Hippocampal formation (tissue), 2 donors: Measurements from ENCODE around the gene VIPR2.
"Not testable (repeated sequence)": the region's sequence is repeated elsewhere in the genome, so short reads cannot be mapped to it uniquely, and the experiment has no call there.

Experiments
- DNase-seq, 2 donors: peaks; one replicate each; lab custom pipeline; 2025; lab: John Stamatoyannopoulos, UW

VIPR2 gene

DNA sequence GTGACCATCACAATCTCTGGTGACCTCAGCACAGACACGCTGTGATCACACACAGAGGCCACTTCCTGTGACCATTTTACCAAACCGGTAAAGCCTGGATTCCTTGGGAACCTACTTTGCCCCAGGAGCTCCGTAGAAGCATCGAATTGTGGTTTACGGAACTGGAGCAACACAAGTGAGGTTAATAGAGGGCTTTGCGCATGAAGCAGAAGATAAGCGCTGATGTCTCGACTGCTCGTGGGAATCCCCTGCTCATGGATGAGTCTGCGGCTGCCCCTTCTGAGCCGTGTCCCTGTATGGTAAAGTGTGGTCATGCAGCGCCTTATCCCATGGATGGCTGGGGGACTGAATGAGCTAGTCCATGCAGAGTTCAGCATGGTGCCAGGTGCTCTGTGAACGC is 53.6 kb downstream of the VIPR2 start:
- no peak for DNase-seq

- no peak for DNase-seq
Measured at GRCh38 chr7:159088016-159088865, 56.4 kb downstream of the VIPR2 start.

- no peak for DNase-seq
Measured at GRCh38 chr7:159086301-159086925, 58.3 kb downstream of the VIPR2 start.

- DNase-seq, result no peak
Measured at GRCh38 chr7:159084069-159084801, 60.4 kb downstream of the VIPR2 start.

- no peak for DNase-seq
Measured at GRCh38 chr7:159083698-159084068, 61.0 kb downstream of the VIPR2 start.

GRCh38 chr7:159083001-159083697 is 61.5 kb downstream of the VIPR2 start:
- DNase-seq, result no peak

GRCh38 chr7:159082075-159082474 is 62.6 kb downstream of the VIPR2 start:
- not testable (repeated sequence) for DNase-seq

- DNase-seq, result no peak
Measured at GRCh38 chr7:159078911-159079270, 65.8 kb downstream of the VIPR2 start.

DNA sequence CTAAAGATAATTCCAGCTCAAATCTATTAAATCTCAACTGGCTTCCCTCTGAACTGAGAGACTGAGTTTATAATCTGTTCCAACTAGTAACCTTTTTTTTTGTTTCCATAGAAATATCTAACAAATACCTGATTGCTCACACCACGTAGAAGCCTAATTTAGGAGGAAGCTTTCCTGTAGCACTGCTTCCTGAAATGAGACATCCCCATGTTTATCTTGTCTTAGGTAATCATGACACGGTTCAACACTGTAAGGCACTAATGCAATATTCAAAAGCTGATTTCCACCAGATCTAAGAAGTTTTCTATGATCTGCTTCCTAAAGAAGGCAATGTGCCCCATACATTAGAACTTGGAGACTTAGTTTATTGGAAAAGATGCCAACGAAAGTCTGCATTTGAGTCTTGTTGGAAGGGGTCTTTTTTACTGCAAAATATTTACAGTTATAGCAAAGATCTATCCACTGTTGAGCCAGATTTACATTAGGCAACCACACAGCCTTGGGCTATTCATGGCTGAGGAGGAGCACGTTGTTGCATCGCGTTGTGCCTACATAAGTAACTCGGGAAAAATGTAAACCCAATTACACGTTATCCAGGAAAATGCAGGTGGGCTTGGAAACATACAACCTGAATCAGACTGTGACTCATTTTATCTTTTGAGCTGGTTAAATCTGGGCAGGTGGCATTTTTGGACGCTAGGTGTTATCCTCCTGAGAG is 66.3 kb downstream of the VIPR2 start:
- no peak for DNase-seq

GRCh38 chr7:159076333-159076732 is 68.3 kb downstream of the VIPR2 start:
- DNase-seq, result no peak

GRCh38 chr7:159075563-159076238 is 69.0 kb downstream of the VIPR2 start:
- DNase-seq, result no peak

DNA sequence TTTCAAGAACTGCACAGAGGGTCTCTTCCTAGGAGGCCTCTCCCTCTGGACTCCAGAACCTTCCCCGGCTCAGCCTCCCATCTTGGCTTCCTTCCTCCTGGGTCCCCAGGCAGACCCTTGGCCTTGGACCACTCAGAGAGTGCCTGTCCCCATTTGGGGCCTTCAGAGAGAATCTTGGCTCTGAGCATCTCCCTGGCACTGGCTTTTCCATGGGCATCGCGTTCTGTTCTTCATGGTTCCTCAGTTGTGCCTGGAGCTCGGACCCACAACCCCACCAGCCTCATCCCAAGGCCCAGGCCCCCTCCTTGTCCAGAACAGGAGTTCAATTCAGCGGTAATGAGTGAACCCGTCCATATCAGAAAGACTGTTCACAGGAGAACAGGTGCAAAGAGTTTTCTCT is 73.4 kb downstream of the VIPR2 start:
- no peak for DNase-seq

DNA sequence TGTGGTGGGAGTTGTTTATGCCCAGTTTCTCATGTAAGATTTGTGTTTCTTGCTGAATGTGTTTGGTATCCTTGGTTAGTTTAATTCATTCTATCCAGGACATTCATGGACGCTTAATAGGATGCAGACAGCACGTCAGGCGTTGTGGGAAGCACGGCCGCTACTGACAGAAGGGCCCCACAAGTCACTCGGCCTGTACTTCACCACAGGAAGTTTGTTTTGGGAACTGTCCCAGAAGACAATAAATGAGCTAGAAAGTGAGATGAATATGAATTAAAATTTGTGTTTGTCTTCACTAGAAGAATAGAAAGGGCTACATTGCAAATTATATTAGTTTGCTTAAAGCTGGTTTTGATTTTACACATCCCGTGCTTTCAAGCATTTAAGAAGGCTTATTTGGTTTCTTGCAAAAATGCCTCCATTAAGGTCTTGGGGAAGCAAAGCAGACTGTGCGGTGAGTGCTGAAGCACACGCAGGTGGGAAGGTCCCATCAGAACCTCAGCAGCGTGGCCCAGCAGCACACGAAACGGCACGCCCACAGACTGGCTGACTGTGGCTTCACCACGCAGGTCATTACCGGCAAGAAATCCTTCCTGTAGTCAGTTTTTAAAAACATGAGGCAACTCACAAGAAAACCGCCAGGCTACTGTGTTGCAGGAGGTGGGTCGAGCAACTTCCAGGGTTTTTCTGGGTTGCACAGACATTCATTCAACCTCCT is 74.1 kb downstream of the VIPR2 start:
- no peak for DNase-seq

DNA sequence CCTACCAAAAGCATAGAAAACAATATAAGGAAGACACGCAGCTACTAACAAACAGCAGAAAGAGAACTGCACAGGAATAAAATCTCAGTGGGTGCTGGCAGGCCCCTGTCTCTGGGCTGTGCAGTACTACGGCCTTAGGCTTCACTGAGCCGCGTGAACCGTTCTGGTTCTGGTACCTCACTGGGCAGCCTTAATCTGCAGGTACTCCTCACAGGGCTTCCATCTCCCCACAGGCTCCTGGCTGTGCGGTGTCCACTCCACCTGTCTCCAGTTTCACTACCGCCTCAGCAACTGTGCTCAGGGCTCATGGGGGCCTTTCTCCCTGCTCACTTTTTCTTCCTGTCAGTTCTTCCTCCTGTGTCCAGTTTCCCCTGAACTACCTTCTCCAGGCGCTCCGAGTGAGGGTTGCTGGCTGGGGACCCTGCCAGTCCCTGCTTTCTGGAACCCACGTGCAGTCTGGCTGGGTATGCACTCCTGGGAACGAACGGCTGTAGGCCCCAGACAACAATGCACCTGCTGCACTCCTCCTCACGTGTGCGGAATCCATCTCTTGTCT is 75.7 kb downstream of the VIPR2 start:
- DNase-seq, result no peak

GRCh38 chr7:159068488-159068811 is 76.2 kb downstream of the VIPR2 start:
- DNase-seq, result peak in 1 of 2 donors; percentile 24

- no peak for DNase-seq
Measured at GRCh38 chr7:159067576-159068487, 76.8 kb downstream of the VIPR2 start.

- DNase-seq, result no peak
Measured at GRCh38 chr7:159066816-159067575, 77.7 kb downstream of the VIPR2 start.

DNA sequence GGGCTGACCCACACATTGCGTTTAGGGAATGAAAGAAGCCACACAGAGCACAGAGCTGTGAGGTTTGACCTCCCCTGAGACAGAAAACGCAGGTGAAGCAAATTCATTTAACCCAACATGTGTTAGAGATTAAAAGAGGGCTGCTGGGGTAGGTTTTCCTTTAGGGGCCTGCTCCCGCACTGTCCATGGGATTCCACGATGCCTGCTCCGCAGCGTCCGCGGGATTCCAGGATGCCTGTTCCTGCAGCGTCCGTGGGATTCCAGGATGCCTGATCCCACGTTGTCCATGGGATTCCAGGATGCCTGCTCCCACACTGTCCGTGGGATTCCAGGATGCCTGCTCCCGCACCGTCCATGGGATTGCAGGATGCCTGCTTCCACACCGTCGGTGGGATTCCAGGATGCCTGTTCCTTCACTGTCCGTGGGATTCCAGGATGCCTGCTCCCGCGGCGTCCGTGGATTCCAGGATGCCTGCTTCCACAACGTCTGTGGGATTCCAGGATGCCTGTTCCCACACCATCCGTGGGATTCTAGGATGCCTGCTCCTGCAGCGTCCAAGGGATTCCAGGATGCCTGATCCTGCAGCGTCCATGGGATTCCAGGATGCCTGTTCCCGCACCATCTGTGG is 78.7 kb downstream of the VIPR2 start:
- DNase-seq, result no peak
